Middle frontal gyrus (tissue), 1 donor: ENCODE data around the gene JAK3.

Source experiments
- DNase-seq: peaks from one replicate; pipeline ENCODE4 v3.0.0-alpha.2; 2015; ENCODE audit warnings: low spot score; ENCODE audit errors: extremely low spot score

Gene JAK3

GRCh38 chr19:17841810-17842662 lies 5.7 kb downstream of the JAK3 start:
- peak; percentile 50 for DNase-seq

DNA sequence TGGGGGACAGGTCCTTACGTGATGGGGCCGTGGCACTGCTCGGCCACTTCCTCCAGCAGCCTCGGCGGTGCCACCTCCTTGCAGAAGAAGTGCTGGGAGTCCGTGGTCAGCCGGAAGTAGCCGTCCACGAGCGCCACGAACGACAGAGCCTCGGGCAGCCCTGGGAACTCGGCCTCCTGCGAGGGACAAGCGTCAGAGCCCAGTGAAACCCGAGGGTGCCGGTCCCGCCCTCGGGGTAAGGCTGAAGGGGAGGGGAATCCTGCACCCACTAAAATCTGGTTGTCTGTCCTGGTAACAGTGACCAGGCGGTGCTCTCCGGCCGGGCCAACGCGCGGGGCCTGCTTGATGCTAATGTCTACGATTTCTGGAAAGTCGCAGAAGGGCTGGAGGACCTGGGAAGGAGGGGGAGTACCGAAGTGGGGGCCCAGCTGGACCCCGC lies 6.4 kb downstream of the JAK3 start:
- no peak for DNase-seq

DNA sequence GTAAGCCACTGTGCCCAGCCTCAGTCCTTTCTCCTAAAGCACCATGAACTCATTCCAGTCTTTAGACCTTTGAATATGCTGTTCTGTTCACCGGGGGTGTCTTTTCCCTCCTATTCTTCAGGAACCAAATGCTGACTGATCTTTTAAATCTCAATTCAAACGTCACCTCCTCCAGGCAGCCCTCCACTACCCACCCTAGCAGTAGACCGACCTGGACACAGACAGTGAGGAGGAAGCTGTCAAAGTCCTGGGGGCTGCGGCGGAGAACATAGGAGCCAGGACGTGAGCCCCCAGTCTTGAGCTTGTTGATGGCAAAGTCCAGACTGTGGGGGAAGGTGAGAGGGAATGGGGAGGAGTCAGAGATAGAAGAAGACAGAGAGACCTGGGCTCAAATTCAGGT lies 7.8 kb downstream of the JAK3 start:
- DNase-seq = no peak

- no peak for DNase-seq
Observed at GRCh38 chr19:17837972-17838371, 9.8 kb downstream of the JAK3 start.

DNA sequence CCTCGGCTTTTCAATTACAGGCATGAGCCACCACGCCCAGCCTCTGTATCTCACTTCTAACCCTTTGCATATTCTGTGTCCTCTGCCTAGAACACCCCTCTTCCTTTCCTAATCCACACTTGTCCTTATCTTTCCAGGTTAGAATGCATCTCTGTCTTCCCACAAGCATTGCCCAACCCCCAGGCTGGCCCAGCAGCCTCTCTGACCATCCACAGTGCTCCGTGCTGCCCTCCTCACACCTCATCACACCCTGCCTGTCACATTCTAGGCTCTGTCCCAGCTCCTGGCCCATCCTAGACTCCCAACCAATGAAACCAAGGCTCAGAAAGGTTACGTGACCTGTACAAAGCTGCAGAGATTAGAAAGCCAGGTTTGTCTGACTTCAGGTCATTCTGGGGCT lies 11.3 kb downstream of the JAK3 start:
- DNase-seq = no peak

- no peak for DNase-seq
Observed at GRCh38 chr19:17835182-17836006, 12.4 kb downstream of the JAK3 start.

- DNase-seq = no peak
Observed at GRCh38 chr19:17834350-17835181, 13.2 kb downstream of the JAK3 start.

DNA sequence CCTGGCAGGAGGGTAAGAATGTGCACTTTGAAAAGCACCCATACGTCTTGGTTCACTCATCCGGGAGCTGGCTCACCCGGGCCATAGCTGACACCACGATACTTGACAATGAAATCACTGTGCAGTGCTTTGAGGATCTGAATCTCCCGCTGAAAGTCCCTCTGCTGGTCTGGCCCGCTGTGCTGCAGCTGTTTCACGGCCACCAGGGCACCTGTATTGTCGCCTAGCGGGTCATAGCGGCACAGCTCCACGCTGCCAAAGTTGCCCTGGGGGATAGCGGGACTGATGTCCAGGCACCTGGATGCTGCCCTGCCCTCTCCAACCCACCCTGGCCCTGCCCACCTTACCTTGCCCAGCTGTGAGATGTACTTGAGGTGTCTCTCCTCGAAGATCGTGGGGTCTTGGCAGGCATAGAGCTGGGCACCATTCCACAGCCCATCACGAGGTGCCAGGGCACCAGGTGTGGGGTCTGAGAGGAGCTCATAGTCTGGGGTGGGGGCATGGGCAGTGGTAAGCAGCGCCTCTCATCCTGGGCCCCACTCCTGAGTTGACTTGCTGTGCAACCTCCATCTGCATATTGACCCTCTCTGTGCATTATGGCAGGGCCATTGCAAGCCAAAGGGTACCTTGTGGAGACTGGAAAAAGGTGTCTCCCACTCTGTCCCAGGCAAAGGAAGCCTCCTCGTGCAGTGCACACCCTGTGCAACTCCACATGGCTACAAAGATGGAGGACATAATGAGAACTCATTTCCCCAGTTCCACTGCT lies 15.2 kb downstream of the JAK3 start:
- DNase-seq = no peak

GRCh38 chr19:17831419-17831888 lies 16.3 kb downstream of the JAK3 start:
- DNase-seq = no peak

- DNase-seq = peak; percentile 48
Observed at GRCh38 chr19:17830567-17831418, 17.0 kb downstream of the JAK3 start.

DNA sequence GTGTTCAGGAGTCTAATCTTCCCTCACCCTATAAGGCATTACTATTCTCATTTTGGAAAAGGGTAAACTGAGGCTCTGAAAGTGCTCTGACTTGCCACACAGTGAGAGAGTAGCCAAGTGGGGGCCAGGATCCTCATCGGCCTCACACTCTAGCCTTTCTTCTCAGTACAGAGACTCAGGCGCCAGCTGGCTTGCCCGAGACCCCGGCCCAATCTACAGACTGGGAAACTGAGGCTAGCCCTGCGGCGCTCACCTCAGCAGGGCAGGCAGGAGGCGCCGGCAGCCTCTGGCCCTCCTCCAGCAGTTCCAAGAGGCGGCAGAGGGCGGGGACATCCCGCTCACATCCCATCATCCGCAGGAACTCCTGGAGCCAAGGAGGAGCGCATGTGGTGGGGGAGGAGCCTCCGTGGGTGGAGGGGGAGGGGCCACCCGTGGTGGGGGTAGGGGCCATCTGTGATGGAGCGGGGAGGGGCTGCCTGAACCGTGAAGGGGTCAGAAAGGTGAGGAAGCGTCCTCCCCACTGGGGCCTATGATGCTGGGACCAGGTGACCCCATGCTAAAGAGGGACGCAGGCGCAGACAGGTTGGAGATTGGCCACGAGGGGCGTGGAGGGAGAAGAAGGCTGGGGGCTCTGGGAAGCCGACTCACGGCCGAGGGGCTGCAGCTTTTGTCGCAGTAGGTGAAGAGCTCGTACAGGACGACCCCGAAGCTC lies 17.8 kb downstream of the JAK3 start:
- no peak for DNase-seq

GRCh38 chr19:17826508-17827056 lies 21.2 kb downstream of the JAK3 start:
- DNase-seq = no peak

DNA sequence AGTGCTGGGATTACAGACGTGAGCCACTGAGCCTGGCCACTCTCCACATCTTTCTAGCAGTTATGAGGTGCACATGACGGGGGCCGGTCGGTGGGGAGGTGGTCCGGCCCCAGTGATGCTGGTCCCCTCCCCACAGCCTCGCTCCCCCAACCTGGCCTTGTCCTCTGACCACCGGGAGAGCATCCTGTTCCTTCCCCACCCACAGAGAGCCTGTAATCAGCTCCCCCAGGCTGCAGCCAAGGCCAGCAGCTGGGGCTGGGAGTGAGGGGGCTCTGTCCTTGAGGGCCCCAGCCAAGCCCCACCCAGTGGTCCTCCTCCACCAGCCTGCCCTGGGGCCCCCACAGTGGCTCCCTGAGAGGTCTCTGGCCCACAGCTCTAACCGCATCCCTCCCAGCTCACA lies 23.4 kb downstream of the JAK3 start:
- no peak for DNase-seq

DNA sequence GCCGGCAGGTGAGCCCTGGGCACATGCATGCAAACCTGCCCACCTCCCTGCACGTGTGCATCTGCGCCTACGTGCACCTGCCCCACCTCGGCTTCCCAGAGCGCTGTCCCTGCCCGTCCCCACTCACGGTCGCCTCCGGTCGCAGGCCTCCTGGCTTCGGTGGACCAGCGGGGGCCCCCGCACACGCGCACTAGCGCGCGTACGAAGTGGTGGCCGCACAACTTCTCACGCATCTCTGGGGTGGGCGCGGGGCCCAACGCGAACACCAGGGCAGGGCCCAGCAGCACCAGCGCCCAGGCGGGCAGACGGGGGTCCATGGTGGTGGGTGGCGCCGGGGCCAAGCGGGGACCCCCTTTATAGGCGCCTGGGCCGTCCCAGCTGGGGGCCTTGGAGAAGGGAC lies 26.6 kb downstream of the JAK3 start, which contains the start of gene INSL3:
Gene INSL3, minus strand, starts transcription at position 330 of the 400 bp plus-strand sequence. Its CDS starts 13 bp downstream, at position 317.
- no peak for DNase-seq

DNA sequence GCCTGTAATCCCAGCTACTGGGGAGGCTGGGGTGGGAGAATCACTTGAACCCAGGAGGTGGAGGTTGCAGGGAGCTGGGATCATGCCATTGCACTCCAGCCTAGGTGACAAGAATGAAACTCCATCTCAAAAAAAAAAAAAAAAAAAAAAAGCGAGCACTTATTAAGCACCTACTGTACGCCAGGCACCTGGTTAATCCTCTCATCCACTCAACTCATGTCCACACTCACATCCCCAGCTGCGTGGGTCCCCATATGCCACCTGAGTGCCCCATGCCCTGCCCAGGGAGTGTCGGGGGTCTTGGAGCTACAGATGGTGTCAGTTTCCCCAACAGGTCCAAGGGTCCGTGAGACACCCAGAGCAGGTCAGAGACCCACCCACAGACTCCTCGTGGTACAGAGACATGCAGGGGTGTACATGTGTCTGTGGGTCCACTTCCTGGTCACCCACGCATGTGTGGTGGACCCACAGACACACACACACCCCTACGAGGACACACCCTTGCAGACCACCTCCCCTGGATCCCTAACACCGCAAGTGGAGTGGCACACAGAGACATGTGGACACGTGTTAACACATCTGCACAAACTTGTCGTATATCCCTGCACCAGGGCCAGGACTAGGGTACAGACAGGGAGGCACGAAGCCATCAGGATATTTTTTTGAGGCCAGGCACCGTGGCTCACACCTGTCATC lies 30.0 kb downstream of the JAK3 start:
- no peak for DNase-seq

- DNase-seq = no peak
Observed at GRCh38 chr19:17812099-17812498, 35.7 kb downstream of the JAK3 start.

DNA sequence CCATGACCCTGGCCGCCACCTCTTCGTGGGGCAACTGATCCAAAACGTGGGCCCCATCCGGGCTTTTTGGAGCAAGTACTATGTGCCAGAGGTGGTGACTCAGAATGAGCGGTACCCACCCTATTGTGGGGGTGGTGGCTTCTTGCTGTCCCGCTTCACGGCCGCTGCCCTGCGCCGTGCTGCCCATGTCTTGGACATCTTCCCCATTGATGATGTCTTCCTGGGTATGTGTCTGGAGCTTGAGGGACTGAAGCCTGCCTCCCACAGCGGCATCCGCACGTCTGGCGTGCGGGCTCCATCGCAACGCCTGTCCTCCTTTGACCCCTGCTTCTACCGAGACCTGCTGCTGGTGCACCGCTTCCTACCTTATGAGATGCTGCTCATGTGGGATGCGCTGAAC lies 36.1 kb downstream of the JAK3 start:
- no peak for DNase-seq

DNA sequence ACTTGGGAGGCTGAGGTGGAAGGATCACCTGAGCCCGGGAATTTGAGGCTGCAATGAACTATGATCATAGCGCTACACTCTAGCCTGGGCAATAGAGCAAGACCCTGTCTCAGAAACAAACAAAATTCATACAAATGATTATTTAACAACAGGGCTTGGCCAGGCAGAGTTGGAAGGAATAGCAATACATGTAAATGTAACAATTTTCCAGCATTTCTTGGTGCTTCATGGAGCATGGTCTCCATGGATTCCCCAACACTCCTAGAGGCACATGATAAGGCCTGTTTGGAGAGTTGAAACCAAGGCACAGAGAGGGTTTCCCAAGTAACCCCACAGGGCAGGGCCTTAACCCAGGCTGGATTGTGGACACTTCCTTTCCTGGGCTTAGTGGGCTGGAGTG lies 36.7 kb downstream of the JAK3 start:
- no peak for DNase-seq
